SH-SY5Y (cell line): ENCODE data around the gene NRG3.

Source experiments
- GATA2 ChIP-seq: IDR thresholded peaks from 2 replicates; pipeline ENCODE4 v1.6.1; 2011; ENCODE audit warnings: mild to moderate bottlenecking, low read depth, low read length
- GATA3 ChIP-seq: IDR thresholded peaks from 2 replicates; pipeline ENCODE4 v1.6.1; 2011; ENCODE audit warnings: low read depth, mild to moderate bottlenecking, low read length, moderate library complexity

The NRG3 gene

DNA sequence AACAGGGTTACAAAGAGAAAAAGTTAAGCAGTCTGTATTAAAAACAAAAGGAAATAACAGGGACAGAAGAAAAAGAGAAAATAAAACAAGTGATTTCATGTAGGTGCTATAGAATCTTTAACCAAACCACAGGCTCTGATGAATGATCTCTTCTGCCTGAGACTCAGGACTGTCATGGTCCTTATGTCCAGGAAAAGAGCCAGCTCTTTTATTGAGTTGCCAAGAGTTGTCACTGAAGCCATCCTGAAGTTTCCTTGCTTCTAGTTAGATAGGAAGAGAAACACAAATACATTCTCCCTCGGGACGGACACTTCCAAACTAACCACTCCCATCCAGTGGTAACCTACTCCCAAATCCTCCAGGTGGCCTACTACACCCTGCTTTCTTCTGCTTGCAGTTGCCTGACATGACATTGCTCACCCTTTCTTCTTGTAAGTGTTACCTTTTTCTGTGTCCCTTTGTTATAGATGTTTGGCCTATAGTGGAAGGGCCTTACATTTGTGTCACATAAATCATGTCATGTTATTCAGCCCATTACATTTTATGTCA is 346.7 kb downstream of the NRG3 start:
- TF ChIP-seq GATA3: no peak
- TF ChIP-seq GATA2: no peak

DNA sequence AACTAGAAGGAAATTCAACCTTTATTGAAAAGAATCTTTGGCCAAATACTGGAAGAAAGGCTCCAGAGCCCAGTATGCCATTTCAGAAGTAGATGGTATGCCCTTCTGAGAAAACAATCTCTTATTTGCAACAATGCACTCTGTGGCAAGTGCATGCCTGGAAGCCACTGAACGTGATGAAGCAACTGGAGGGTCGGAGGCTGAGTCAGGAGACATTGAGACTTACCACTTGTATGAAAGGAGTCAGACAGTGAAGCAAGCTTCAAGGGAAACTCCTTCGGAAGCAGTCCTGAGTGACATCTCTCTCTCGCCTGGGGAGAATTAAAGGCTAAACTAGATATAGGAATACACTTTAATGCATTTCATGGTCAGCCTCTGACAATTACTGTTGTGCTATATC is 353.7 kb downstream of the NRG3 start:
- TF ChIP-seq GATA3 (no peak), GATA2 (no peak)

DNA sequence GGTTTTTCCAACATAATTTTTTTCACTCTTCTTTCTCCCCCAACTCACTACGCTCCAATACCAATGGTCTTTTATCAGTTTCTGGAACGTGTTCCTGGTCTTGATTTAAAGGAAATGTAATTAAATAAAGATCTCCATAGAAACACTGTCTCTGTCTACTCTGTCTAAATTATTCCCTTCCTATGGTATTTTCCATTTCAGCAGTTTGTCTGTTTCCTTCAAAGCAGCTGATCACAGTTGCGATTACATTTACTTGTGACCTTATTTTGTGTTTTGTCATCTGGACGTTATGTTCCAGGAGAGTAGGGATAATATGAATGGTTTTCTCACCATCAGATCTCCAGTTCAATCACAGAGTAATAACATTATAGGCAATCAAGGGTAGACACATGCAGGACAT is 359.2 kb downstream of the NRG3 start:
- TF ChIP-seq GATA2 (peak; percentile 58; the same call in 1 of the 2 replicates), GATA3 (peak; percentile 79)

DNA sequence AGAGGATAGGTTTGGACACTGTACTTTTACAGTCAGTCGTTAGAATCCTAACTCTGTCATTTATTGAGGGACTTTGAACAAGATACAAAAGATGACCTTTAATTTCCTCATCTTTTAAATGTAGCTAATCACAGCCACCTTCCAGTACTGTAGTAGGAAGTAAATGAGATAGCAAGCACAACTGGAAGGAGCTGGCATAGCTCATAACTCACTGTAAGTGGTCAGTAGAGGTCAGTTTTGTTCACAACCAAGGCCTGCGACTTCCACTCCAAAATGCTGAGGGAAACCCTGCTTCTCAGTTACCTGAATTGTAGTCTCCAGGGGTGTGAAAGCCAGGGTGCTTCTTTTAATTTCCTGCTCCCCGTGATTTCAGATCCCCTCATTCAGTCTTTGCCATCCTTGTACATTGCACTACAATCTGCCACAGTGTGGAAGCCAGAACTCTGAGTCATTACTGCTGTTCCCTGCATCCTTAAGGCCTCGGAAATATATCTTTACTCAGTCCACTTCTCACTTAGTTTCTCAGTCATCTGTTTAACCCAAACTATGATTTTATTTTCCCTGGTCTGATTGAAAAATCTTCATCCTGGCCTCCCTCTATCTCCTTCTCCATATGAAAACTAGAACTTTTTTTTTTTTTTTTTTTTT is 361.2 kb downstream of the NRG3 start:
- TF ChIP-seq GATA2 (no peak), GATA3 (no peak)

DNA sequence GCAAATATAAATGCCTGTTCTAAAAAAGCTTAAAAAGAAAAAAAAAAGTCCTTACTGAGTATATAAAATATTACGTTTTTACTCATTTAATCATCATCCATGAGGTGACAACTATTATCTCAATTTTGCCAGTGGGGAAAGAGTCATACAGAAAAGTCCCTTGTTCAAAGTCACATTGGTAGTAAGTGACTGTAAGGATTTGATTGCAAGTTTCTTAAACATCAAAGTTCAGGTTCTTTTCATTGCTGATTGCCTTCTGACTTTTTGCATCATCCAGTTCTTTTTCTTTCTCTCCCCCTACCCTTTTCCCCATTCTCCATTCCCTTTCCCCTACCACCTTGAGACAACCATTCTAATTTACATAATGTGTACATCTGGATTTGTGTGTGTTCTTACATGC is 363.3 kb downstream of the NRG3 start:
- TF ChIP-seq GATA3 (no peak), GATA2 (no peak)

DNA sequence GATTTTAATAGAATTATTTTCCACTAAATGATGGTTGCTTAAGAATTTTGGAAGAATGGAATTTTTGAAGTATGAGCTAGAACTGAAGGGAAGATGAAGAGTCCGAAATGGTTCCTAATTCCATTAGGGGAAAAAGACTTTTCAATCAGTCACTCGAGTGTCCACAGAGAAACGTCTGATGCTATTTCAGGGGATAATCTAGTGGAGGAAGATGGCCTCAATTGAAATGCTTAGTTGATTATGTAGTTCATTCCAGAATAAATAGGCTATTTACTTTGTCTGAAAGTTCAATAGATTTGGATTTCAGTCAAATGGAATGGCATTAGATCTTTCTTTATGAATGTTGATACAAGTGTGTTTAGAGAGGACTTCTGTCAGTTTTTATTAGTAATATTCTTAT is 365.4 kb downstream of the NRG3 start:
- no peak for TF ChIP-seq GATA3
- TF ChIP-seq GATA2: no peak

DNA sequence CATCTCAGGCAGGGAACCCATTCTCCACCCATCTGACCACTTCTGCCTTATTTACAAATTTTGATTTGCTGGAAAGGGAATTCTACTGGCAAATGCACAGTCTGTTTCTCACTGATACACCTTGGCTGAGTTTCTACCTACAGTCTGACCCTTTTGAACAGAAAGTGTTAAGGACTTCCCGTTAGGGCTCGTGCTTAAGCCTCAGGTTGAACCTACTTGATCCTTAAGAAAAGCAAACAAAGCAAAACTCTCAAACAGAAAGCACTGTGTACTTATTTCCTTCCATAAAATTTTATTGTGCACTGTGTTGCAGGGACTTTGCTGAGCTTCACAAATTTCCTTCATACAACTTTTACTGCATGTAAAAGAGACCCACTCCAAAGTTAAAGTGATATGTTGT is 367.8 kb downstream of the NRG3 start:
- TF ChIP-seq GATA3: no peak

DNA sequence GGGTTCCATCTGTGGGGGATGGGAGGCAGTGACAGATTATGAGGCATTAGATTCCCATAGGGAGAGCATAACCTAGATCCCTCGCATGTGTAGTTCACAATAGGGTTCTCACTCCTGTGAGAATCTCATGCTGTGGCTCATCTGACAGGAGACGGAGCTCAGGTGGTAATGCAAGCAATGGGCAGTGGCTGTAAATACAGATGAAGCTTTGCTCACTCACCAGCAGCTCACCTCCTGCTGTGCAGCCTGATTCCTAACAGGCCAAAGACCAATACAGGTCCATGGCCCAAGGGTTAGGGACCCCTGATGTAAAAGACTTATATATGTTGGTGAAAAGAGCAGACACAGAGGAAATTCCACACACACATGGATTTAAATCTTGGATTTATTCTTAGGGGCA is 370.2 kb downstream of the NRG3 start:
- TF ChIP-seq GATA3 (no peak), GATA2 (no peak)

DNA sequence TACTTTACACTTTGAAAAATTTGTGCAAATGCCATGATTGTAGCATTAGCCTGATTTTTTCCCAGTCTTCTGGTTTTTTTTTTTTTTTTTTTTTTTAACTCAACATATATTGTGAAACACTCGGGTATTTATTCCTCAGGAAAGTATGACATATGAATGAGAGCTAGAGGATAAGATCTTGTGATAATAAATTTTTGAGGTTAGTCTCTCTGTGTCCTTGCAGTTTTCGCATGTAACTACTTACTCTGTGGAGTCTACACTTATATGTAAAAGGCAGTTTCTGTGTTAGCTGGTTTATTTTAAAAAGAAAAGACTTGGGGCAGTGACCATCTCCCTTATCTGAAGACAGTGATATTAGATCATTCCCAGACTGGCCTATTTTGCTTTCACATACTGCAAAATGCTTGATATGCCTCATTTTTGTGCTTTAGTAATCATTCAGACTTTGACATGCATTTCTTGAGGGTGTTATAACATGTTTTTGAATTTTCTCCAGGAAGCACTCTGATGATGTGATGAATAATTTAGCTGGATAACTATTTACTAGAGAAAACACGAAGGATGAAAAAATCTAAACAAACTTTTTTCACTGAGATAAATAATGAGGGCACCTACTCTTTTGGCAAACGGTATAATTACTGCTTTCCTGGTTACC is 371.0 kb downstream of the NRG3 start:
- TF ChIP-seq GATA3 (no peak), GATA2 (no peak)

DNA sequence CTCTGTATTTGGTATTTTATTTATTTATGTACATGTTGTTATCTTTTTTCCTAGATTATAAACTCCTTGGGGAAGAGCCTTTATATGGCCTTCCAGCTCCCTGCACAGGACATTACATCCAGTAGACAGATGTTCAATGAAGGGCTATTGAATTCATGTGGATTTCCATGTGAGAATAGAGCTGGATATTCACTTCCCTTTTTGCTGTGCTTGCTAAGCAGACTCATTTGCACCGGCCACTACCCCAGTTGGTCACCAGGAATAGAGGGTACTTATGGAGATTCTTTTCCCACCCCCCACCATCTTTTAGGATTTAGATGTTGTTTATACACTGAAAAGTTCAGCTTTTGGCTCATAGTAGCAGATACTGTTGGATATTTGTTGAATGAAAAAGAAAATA is 374.1 kb downstream of the NRG3 start:
- no peak for TF ChIP-seq GATA2
- TF ChIP-seq GATA3: no peak

DNA sequence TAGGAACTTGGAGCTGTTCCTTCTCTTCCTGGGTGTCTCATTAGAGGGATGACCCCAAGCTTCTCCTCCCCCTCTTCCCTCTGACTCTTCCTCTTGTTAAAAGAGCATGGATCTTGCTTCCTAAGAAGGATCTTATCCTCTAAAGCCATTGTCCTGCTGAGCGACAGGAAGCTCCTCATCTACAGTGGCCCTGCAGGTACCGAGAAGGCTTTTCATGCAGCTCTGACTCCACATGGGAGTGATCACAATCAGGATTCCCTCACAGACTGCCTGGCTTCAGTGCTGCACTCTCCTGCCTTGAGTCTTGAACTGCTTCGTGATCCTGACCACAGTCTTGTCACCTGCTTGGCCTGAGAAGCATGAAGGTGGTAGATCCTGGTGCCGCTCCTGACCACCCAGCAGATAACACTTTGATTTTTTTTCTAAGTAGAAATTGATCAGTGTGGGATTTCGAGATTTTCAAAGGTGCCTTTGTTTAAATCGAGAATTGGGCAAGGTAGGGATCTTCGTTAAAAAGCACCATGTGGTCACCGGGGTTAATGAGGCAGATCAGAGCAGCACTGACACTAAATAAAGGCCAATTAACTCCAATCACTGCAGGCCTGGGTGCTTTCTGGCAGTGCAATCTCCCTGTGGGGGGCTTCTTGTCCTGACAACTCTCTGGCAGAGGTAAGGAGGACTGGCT is 376.4 kb downstream of the NRG3 start:
- TF ChIP-seq GATA3: no peak
- TF ChIP-seq GATA2: no peak

DNA sequence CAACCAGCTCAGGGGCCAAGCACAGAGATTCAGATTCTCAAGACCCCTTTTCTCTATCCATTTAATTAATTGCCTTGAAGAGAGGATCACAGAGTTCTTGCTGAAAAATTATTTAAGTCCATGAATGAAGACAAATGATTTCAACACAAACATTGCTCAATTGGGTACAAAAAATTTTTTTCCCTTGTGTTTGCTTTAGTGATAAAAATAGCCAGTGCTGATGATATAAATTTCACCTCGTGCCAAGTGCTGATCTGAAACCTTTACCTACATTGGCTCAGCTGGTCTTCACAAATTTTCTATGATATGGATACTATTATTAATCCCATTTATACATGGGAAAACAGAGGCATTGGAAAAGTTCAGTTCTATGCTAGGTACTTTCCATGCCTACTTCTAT is 377.1 kb downstream of the NRG3 start:
- TF ChIP-seq GATA3 (no peak), GATA2 (no peak)

DNA sequence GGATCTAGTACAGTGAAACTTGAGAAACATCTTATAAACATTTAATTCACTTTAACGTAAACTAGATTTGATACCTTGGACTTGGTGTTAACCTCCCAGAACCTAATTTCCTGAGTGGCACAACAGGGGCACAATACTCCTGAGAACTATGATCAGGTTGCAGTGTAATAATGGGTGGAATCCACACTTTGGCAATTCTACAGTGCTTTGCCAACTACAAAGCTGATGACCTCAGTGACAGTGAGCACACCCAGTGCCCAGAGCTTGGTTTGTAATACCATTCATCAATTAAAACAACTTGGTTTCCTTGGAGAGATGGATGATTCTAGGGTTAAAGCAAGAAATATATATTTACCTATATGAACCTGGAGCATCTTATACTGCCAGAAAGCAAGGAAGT is 379.2 kb downstream of the NRG3 start:
- TF ChIP-seq GATA2 (no peak), GATA3 (no peak)

DNA sequence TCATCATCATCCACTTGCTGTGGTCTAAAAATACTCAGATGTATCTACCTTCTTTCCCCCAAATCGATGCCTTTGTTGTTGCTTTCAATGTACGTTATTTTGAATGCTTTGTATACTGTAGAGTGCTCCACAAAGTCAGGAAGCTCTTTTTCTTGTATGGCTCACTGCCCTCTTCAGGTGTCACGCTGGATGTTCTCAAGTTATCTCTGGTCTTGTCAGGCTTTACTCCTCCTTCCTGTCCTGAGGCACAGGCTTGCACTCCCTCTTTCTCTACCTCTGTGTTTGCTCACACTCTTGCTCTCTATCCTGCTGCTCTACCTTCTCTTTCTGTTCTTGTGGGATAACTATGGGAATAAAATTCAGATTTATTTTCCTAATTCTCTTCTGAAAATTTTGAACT is 381.3 kb downstream of the NRG3 start:
- TF ChIP-seq GATA2 (no peak), GATA3 (no peak)

DNA sequence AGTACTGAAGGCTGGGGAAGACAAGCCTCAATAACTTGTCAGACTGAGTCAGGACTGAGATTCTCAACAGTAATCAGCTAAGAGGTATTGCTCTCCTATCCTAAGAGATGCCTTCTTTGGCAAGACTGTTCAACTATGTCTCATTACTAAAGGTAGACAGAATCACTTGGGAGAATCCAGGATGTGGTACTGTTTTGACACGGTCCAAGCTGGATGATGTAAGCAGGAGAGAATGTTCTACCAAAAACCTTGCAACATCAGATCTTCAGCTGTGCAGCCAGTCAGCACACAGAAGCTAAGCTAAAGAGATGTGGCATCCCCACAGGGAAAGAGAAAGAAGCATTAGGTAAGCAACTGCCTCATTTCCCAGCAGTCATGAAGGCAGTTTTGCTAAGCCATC is 391.4 kb downstream of the NRG3 start:
- TF ChIP-seq GATA3: no peak
- TF ChIP-seq GATA2: no peak

DNA sequence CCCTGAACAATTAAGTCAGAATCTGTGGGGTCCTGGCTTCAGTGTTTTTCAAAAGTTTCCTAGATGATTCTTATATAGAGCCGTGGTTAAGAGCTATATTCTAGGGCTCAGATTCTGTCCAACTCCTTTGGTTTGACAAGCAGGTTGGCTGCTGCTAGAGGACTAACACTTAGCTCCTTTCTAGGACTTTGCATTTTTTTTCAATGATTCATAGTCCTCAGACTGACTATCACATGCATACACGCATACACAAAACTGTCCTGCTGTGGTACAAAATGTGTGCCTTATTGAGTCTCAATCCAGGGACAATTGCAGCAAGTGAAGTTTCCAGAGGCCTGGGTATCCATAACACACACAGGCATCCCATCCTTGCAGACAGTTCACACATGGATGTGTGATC is 392.0 kb downstream of the NRG3 start:
- TF ChIP-seq GATA2 (no peak), GATA3 (no peak)
